Measurements from ENCODE around the gene ADGRG2. TPM values are rescaled to one million over a fixed set of nuclear protein-coding genes. Genes with fewer than 3 reads are reported as not detected.

ADGRG2 gene
- total RNA-seq, 1 donor from 2014 or later: 0.88 TPM

DNA sequence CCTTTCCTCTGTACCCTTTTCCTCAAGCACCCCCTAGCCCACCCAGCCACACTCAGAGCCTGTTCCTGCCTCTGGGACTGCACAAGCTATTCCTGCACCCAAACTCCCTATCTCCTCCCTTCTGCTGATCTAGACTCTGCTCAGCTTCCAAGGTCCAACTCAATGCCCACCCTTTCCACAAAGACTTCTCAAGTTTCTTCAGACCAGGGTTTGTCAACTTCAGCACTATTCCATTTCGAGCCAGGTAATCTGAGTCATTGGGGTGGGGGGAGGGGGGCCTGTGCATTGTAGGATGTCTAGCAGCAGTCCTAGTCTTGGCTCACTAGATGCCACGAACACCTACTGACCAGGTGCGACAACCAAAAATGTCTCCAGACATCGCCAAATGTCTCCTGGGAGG lies 175.7 kb downstream of the ADGRG2 start:
- no peaks in the 10 kb centered on the region for H3K36me3 ChIP-seq (ENCODE audit: control insufficient read depth, insufficient read depth, low read length)
- no peak overlapping the region for H3K4me3 ChIP-seq (ENCODE audit: low read depth, low read length)
- H3K27me3 ChIP-seq (ENCODE audit: control insufficient read depth, insufficient read depth, low read length): no peaks in the 10 kb centered on the region
- DNase-seq (ENCODE audit: low read depth): no peak
- no peak for TF ChIP-seq CTCF (IDR thresholded peaks at IDR 0.05; ENCODE audit: insufficient read depth, low read length, poor library complexity, severe bottlenecking)

GRCh38 chrX:18946157-18946556 lies 176.1 kb downstream of the ADGRG2 start:
- Histone ChIP-seq H3K36me3 (ENCODE audit: control insufficient read depth, insufficient read depth, low read length) (no peaks in the 10 kb centered on the region), H3K4me3 (ENCODE audit: low read depth, low read length) (no peak overlapping the region), H3K27me3 (ENCODE audit: control insufficient read depth, insufficient read depth, low read length) (no peaks in the 10 kb centered on the region)
- DNase-seq (ENCODE audit: low read depth): no peak
- TF ChIP-seq CTCF (IDR thresholded peaks at IDR 0.05; ENCODE audit: insufficient read depth, low read length, poor library complexity, severe bottlenecking): no peak

DNA sequence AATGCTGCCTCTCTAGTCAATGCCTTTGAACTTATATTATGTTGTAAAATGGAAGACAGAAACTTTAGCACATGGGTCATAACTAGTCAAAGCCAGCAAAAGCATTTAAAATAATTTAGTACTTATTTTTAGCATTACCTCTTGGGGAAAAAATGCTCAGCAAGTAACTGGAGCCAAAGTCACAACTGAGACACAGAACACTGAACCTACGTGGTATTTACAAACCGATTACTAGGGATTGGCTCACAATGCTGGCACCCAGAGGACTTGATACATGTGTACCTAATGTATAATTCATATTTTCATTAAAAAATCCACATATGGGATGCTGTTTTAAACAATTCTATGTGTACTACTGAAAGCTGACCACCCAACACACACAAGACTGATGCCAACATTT lies 176.8 kb downstream of the ADGRG2 start:
- Histone ChIP-seq H3K4me3 (ENCODE audit: low read depth, low read length) (no peak overlapping the region), H3K27me3 (ENCODE audit: control insufficient read depth, insufficient read depth, low read length) (no peaks in the 10 kb centered on the region), H3K36me3 (ENCODE audit: control insufficient read depth, insufficient read depth, low read length) (no peaks in the 10 kb centered on the region)
- TF ChIP-seq CTCF (IDR thresholded peaks at IDR 0.05; ENCODE audit: insufficient read depth, low read length, poor library complexity, severe bottlenecking): no peak
- DNase-seq (ENCODE audit: low read depth): no peak

DNA sequence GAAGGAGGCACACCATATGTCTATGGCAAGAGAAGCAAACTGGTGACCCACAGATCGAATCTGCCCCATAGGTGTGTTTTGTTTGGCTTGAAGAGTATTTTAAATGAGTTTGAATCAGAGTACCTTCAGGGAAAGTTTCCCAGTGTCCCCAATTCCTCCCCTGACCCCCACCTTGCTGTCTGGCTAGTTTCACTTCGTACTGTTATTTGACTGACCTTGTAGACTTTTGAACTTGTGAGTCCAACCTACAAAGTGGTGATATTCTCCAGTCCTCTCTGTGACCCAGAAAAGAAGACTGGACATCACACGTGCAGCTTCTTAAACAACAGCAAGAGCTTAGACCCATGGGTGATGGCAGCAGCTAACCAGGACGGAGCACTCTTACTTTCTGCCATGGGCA lies 177.8 kb downstream of the ADGRG2 start:
- H3K4me3 ChIP-seq (ENCODE audit: low read depth, low read length): no peak overlapping the region
- H3K36me3 ChIP-seq (ENCODE audit: control insufficient read depth, insufficient read depth, low read length): no peaks in the 10 kb centered on the region
- no peak for DNase-seq (ENCODE audit: low read depth)
- no peak for TF ChIP-seq CTCF (IDR thresholded peaks at IDR 0.05; ENCODE audit: insufficient read depth, low read length, poor library complexity, severe bottlenecking)
- no peaks in the 10 kb centered on the region for H3K27me3 ChIP-seq (ENCODE audit: control insufficient read depth, insufficient read depth, low read length)

DNA sequence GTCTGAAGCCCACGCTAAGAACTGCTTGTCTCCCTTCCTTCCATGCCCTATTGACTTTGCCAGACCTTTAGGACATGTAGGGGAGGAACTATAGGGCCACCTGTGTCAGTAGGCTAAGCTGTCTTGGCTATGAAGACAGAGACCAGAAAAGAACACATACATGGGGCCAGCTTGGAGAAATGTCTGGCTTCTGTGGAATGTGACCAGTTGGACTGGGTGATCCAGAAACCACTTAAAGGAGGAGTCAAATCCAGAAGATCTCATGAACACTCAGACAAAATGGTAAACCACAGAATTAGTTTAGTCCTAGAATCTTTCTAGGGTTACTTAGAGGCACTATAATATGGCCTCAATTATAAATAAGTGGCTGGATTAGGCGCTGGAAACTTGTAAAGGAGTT lies 180.4 kb downstream of the ADGRG2 start:
- Histone ChIP-seq H3K27me3 (ENCODE audit: control insufficient read depth, insufficient read depth, low read length) (no peaks in the 10 kb centered on the region), H3K4me3 (ENCODE audit: low read depth, low read length) (no peak overlapping the region), H3K36me3 (ENCODE audit: control insufficient read depth, insufficient read depth, low read length) (no peaks in the 10 kb centered on the region)
- no peak for DNase-seq (ENCODE audit: low read depth)
- TF ChIP-seq CTCF (IDR thresholded peaks at IDR 0.05; ENCODE audit: insufficient read depth, low read length, poor library complexity, severe bottlenecking): no peak

Other genes starting within 250 kb of the ADGRG2 start
- gene PHKA2, start 138.4 kb downstream of the ADGRG2 start, total RNA-seq: 13.8 and 18.1 TPM in 2 replicates
- 40.6 and 74.7 TPM in 2 replicates for gene PDHA1, start 221.5 kb upstream of the ADGRG2 start, total RNA-seq

Data from kidney epithelial cell (primary cell).